ENCODE data around the gene SLC6A8. TPM values are rescaled to one million over a fixed set of nuclear protein-coding genes. Genes with fewer than 3 reads are reported as not detected.
"Not testable (repeated sequence)": the region's sequence is repeated elsewhere in the genome, so short reads cannot be mapped to it uniquely, and the experiment has no call there.

SLC6A8 gene
- total RNA-seq, 1 donor from 2014 or later = 3.1 TPM

GRCh38 chrX:153704631-153705402, 17.1 kb downstream of the SLC6A8 start:
- intact Hi-C loops (cut with micrococcal nuclease) = not testable (repeated sequence)

GRCh38 chrX:153705403-153706060, 17.8 kb downstream of the SLC6A8 start:
- intact Hi-C loops (cut with micrococcal nuclease) = not testable (repeated sequence)

- intact Hi-C loops (cut with micrococcal nuclease) = no loop called here
Measured at GRCh38 chrX:153706799-153707198, 19.1 kb downstream of the SLC6A8 start.

- intact Hi-C loops (cut with micrococcal nuclease) = no loop called here
Measured at GRCh38 chrX:153707406-153707805, 19.7 kb downstream of the SLC6A8 start.

- intact Hi-C loops (cut with micrococcal nuclease) = loop anchor here (1.0 kb wide), 1 partner anchor 39 kb away; no protein-coding TSS in a partner anchor
Measured at GRCh38 chrX:153708415-153708814, 20.7 kb downstream of the SLC6A8 start.

- intact Hi-C loops (cut with micrococcal nuclease) = no loop called here
Measured at GRCh38 chrX:153709726-153710674, 22.3 kb downstream of the SLC6A8 start.

GRCh38 chrX:153714256-153714655, 26.5 kb downstream of the SLC6A8 start:
- intact Hi-C loops (cut with micrococcal nuclease) = no loop called here

- intact Hi-C loops (cut with micrococcal nuclease) = no loop called here
Measured at GRCh38 chrX:153717445-153717844, 29.7 kb downstream of the SLC6A8 start.

- intact Hi-C loops (cut with micrococcal nuclease) = no loop called here
Measured at GRCh38 chrX:153719238-153719637, 31.5 kb downstream of the SLC6A8 start.

- intact Hi-C loops (cut with micrococcal nuclease) = loop anchor here (10.0 kb wide), 2 partner anchors 655 to 795 kb away; partner anchors contain the start of genes EMD, FAM3A and FLNA
Measured at GRCh38 chrX:153719701-153720100, 32.0 kb downstream of the SLC6A8 start.

GRCh38 chrX:153722704-153723350, 35.1 kb downstream of the SLC6A8 start:
- intact Hi-C loops (cut with micrococcal nuclease) = loop anchor here (10.0 kb wide), 2 partner anchors 652 to 792 kb away; partner anchors contain the start of genes EMD, FAM3A and FLNA

GRCh38 chrX:153723351-153724251, 35.9 kb downstream of the SLC6A8 start:
- intact Hi-C loops (cut with micrococcal nuclease) = loop anchor here (1.0 to 10.0 kb wide), 11 partner anchors 36 to 893 kb away; partner anchors contain the start of genes CCNQ, CETN2, EMD and FAM3A

GRCh38 chrX:153724252-153725038, 36.7 kb downstream of the SLC6A8 start, which contains the start of the genes ABCD1 and BCAP31:
TSS of gene ABCD1 (plus strand) at chrX:153724856. CDS start at chrX:153725267, 411 bp downstream.
TSS of gene BCAP31 (minus strand) at chrX:153724387. CDS start at chrX:153723244, 1,143 bp downstream.
- intact Hi-C loops (cut with micrococcal nuclease) = loop anchor here (1.0 to 10.0 kb wide), 11 partner anchors 37 to 894 kb away; partner anchors contain the start of genes CCNQ, CETN2, EMD and FAM3A

- intact Hi-C loops (cut with micrococcal nuclease) = loop anchor here (2.0 to 10.0 kb wide), 3 partner anchors 650 to 894 kb away; partner anchors contain the start of genes CETN2, EMD, FAM3A and FLNA
Measured at GRCh38 chrX:153725039-153725831, 37.5 kb downstream of the SLC6A8 start.

GRCh38 chrX:153725832-153726285, 38.1 kb downstream of the SLC6A8 start:
- intact Hi-C loops (cut with micrococcal nuclease) = loop anchor here (2.0 to 10.0 kb wide), 3 partner anchors 649 to 895 kb away; partner anchors contain the start of genes CETN2, EMD, FAM3A and FLNA

- intact Hi-C loops (cut with micrococcal nuclease) = loop anchor here (10.0 kb wide), 2 partner anchors 648 to 788 kb away; partner anchors contain the start of genes EMD, FAM3A and FLNA
Measured at GRCh38 chrX:153726286-153727122, 38.8 kb downstream of the SLC6A8 start.

Data from T-helper 1 cell treated with Interleukin-12 subunit alpha and Interleukin-12 subunit beta and Interleukin-4 antibody, amounts not matched to agents 30 ng/mL and 1 ng/mL, for 36 hours (primary cell).